ENCODE results near the gene FAM3A.
"Not testable (repeated sequence)": the region's sequence is repeated elsewhere in the genome, so short reads cannot be mapped to it uniquely, and the experiment has no call there.

FAM3A gene

GRCh38 chrX:154541896-154542722 is 26.1 kb upstream of the FAM3A start:
- H3K9me3 ChIP-seq (ENCODE audit: insufficient read depth, low read length, severe bottlenecking), result no peaks in the 10 kb centered on the region
- no peak; the same call in 2 of the 3 replicates for ATAC-seq (ENCODE audit: insufficient read depth, low read depth)
- DNase-seq, result no peak
- no peak for TF ChIP-seq EZH2 (IDR thresholded peaks at IDR 0.05; ENCODE audit: borderline replicate concordance, low read depth, low read length, severe bottlenecking)
- TF ChIP-seq CTCF (IDR thresholded peaks at IDR 0.05; ENCODE audit: borderline replicate concordance, extremely low read depth, low read length, poor library complexity, severe bottlenecking), result no peak
- H4K20me1 ChIP-seq (ENCODE audit: insufficient read depth, low read length), result no peaks in the 10 kb centered on the region
- peaks cover 22% of the 10 kb centered on the region for H3K36me3 ChIP-seq (ENCODE audit: insufficient read depth, low read length)
- H3K4me1 ChIP-seq (ENCODE audit: insufficient read depth, low read length), result peaks cover 26% of the 10 kb centered on the region
- H3K27ac ChIP-seq (ENCODE audit: low read length), result peak overlapping the region; percentile 4; the same call in 1 of the 2 replicates
- H3K27me3 ChIP-seq (ENCODE audit: insufficient read depth, low read length, poor library complexity), result no peaks in the 10 kb centered on the region
- no peak overlapping the region; the same call in 1 of the 2 replicates for H3K9ac ChIP-seq (ENCODE audit: low read depth, low read length)
- peaks cover 12% of the 10 kb centered on the region for H3K79me2 ChIP-seq (ENCODE audit: insufficient read depth, low read length)
- no peak overlapping the region for H2AFZ ChIP-seq (ENCODE audit: low read depth, low read length)
- H3K4me3 ChIP-seq (ENCODE audit: low read depth in 1 of 2, low read length in 2 of 2), result no peak overlapping the region
- H3K4me2 ChIP-seq (ENCODE audit: insufficient read depth, low read length), result no peak overlapping the region

DNA sequence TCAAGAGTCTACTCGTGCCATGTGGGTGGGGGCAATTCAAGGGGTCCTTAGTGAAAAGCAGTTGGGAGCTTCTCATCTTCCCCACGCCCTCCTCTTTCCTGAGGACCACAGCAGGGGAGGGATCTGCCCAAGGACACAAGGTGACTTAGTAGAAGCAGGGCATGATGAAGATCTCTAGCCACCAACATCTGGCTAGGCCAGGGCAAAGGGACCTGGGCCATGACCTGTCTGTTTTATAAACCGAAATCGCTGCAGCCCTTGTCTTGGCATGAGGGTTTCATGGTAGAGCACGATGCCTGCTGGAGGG is 25.5 kb upstream of the FAM3A start:
- TF ChIP-seq CTCF (IDR thresholded peaks at IDR 0.05; ENCODE audit: borderline replicate concordance, extremely low read depth, low read length, poor library complexity, severe bottlenecking), result no peak
- H2AFZ ChIP-seq (ENCODE audit: low read depth, low read length), result no peak overlapping the region
- no peak overlapping the region; the same call in 1 of the 2 replicates for H3K9ac ChIP-seq (ENCODE audit: low read depth, low read length)
- H4K20me1 ChIP-seq (ENCODE audit: insufficient read depth, low read length), result no peaks in the 10 kb centered on the region
- H3K4me3 ChIP-seq (ENCODE audit: low read depth in 1 of 2, low read length in 2 of 2), result no peak overlapping the region
- H3K79me2 ChIP-seq (ENCODE audit: insufficient read depth, low read length), result peaks cover 12% of the 10 kb centered on the region
- DNase-seq (no peak), ATAC-seq (ENCODE audit: insufficient read depth, low read depth) (no peak)
- H3K4me2 ChIP-seq (ENCODE audit: insufficient read depth, low read length), result no peak overlapping the region
- H3K4me1 ChIP-seq (ENCODE audit: insufficient read depth, low read length), result peaks cover 26% of the 10 kb centered on the region
- peaks cover 22% of the 10 kb centered on the region for H3K36me3 ChIP-seq (ENCODE audit: insufficient read depth, low read length)
- H3K27ac ChIP-seq (ENCODE audit: low read length), result no peak overlapping the region
- H3K27me3 ChIP-seq (ENCODE audit: insufficient read depth, low read length, poor library complexity), result no peaks in the 10 kb centered on the region
- H3K9me3 ChIP-seq (ENCODE audit: insufficient read depth, low read length, severe bottlenecking), result no peaks in the 10 kb centered on the region

DNA sequence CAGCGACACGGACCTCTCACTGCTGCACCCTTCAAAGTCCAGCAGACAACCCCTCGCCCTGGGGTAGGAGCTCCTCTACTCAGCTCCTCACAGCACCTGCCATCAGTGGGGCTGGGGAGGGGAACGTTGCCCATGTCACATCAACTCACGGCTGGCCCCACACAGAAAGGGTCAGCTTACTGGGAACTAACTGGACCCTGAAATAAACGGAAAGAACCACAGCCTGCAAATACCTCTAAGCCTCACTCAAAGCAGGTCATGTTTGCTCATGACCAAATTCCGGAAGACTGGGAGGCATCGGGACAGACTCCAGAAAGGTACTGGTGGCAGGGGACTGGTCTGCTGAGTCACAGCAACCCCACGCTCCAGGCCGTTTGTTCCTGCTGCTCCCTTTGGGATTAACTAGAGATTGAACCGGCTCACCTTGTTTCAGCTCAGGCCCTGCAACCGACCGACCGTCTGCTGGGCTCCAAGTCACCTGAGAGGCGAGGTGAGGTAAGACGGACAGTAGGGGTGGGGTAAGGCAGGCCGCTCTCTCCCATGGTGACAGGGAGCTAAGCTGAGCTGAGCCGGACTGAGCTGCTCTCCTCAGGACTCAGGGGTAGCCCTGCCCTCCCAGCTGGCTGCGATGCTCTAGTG is 25.0 kb upstream of the FAM3A start:
- H3K4me2 ChIP-seq (ENCODE audit: insufficient read depth, low read length), result no peak overlapping the region
- no peak overlapping the region for H3K27ac ChIP-seq (ENCODE audit: low read length)
- H3K27me3 ChIP-seq (ENCODE audit: insufficient read depth, low read length, poor library complexity), result no peaks in the 10 kb centered on the region
- no peaks in the 10 kb centered on the region for H4K20me1 ChIP-seq (ENCODE audit: insufficient read depth, low read length)
- H3K9me3 ChIP-seq (ENCODE audit: insufficient read depth, low read length, severe bottlenecking), result no peaks in the 10 kb centered on the region
- H3K4me1 ChIP-seq (ENCODE audit: insufficient read depth, low read length), result peaks cover 21% of the 10 kb centered on the region
- H3K36me3 ChIP-seq (ENCODE audit: insufficient read depth, low read length), result peaks cover 23% of the 10 kb centered on the region
- H3K79me2 ChIP-seq (ENCODE audit: insufficient read depth, low read length), result peaks cover 7% of the 10 kb centered on the region
- no peak overlapping the region for H2AFZ ChIP-seq (ENCODE audit: low read depth, low read length)
- TF ChIP-seq CTCF (IDR thresholded peaks at IDR 0.05; ENCODE audit: borderline replicate concordance, extremely low read depth, low read length, poor library complexity, severe bottlenecking) (no peak), EZH2 (IDR thresholded peaks at IDR 0.05; ENCODE audit: borderline replicate concordance, low read depth, low read length, severe bottlenecking) (no peak)
- no peak overlapping the region for H3K4me3 ChIP-seq (ENCODE audit: low read depth in 1 of 2, low read length in 2 of 2)
- H3K9ac ChIP-seq (ENCODE audit: low read depth, low read length), result no peak overlapping the region
- DNase-seq, result no peak
- no peak for ATAC-seq (ENCODE audit: insufficient read depth, low read depth)

DNA sequence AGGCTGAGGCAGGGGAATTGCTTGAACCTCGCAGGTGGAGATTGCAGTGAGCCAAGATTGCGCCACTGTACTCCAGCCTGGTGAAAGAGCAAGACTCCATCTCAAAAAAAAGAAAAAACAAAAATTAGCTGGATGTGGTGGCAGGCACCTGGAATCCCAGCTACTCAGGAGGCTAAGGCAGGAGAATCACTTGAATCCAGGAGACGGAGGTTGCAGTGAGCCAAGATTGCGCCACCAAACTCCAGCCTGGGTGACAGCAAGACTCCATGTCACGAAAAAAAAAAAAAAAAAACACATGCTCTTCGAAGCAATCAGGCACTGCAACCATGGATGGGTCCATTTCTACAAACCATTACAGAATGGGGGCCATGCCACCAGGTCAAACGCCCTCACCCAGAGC is 24.3 kb upstream of the FAM3A start:
- not testable (repeated sequence) for H2AFZ ChIP-seq (ENCODE audit: low read depth, low read length); H3K79me2 ChIP-seq (ENCODE audit: insufficient read depth, low read length); H3K9ac ChIP-seq (ENCODE audit: low read depth, low read length); H3K4me3 ChIP-seq (ENCODE audit: low read depth in 1 of 2, low read length in 2 of 2); H3K27me3 ChIP-seq (ENCODE audit: insufficient read depth, low read length, poor library complexity); H3K9me3 ChIP-seq (ENCODE audit: insufficient read depth, low read length, severe bottlenecking); H4K20me1 ChIP-seq (ENCODE audit: insufficient read depth, low read length); ATAC-seq (ENCODE audit: insufficient read depth, low read depth); H3K27ac ChIP-seq (ENCODE audit: low read length); H3K4me2 ChIP-seq (ENCODE audit: insufficient read depth, low read length); DNase-seq
- Histone ChIP-seq H3K36me3 (ENCODE audit: insufficient read depth, low read length) (peaks cover 29% of the 10 kb centered on the region), H3K4me1 (ENCODE audit: insufficient read depth, low read length) (peaks cover 15% of the 10 kb centered on the region; the same call in 1 of the 2 replicates)

Measured in DND-41 (cell line).